HUDEP-2 (cell line): Measurements from ENCODE around the gene ANKRD27.
"Not testable (repeated sequence)": the region's sequence is repeated elsewhere in the genome, so short reads cannot be mapped to it uniquely, and the experiment has no call there.

Experiments
- DNase-seq, 76 experiments: peaks; one replicate each; lab custom pipeline; 2025; ENCODE audit not compliant: unreplicated experiment in 76 of 76; lab: John Stamatoyannopoulos, UW

Gene ANKRD27

DNA sequence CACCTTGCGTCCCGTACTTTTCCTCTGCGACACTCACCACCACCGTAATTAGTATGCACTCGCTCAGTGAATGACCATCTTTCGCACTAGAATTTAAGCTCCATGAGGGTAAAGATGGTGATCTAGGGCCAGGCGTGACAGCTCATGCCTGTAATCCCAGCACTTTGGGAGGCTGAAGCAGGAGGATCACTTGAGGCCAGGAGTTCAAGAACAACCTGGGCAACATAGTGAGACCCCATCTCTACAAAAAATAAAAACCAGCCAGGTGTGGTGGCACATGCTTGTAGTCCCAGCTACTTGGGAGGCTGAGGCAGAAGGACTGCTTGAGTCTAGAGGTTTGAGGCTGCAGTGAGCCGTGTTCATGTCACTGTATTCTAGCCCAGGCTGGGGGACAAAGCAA, 18.6 kb downstream of the ANKRD27 start:
- DNase-seq, result not testable (repeated sequence)

DNA sequence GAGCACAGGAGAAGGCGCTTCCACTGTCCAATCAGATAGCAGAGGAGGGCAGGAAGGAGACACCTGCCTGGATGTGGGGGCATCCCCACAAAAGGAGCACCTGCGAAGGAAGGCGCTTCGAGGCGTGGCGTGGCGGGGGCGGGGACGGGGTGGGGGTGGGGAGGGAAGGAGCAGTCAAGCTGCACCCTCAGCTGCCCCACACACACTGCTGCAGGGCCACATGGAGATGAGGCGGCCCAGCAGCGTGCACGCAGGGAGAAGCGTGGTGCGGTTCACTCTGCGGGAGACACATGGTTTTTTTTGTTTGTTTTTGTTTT, 21.4 kb downstream of the ANKRD27 start:
- DNase-seq, result no peak

DNA sequence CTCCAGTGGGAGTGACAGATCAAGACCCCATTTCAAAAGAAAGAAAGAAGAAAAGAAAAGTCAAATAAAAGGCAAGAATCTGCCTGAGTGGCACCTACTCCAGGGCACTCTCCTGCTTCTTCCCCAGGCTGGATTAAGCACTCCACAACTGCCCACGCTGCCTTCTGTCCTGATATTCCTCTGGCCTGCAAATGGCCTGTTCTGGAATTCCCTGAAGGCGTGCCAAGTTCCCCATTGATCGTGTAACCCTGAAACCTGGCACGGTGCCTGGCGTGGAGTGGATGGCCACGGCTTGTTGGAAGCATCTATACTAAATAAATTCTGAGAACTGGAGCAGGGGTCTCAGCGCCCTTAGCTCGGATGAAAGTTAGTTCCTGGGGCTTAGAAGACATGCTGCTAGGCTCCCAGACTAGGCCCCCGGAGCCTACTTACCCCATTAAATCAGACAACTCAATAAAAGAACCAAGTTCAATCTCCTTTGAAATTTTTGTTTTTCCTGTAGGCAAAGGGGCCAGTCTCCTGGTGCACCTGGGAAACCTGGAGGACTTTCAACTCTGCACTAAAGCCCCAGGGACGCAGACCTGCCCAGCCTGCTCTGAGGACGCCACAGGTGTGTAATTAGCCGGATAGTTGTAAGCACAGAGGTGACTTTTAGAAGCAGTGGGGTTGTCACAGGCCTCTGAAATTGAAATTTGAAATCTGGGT, 21.9 kb downstream of the ANKRD27 start:
- DNase-seq, result no peak

DNA sequence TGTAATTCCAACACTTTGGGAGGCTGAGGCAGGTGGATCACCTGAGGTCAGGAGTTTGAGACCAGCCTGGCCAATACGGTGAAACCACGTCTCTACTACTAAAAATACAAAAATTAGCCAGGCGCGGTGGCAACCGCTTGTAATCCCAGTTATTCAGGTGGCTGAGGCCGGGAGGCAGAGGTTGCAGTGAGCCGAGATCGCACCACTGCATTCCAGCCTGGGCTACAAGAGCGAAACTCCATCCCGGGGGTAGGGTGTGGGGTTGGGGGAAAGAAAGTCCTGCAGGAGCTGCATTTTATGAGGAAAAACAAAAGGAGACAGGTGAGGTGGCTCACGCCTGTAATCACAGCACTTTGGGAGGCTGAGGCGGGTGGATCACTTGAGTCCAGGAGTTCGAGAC, 22.6 kb downstream of the ANKRD27 start:
- DNase-seq, result not testable (repeated sequence)

DNA sequence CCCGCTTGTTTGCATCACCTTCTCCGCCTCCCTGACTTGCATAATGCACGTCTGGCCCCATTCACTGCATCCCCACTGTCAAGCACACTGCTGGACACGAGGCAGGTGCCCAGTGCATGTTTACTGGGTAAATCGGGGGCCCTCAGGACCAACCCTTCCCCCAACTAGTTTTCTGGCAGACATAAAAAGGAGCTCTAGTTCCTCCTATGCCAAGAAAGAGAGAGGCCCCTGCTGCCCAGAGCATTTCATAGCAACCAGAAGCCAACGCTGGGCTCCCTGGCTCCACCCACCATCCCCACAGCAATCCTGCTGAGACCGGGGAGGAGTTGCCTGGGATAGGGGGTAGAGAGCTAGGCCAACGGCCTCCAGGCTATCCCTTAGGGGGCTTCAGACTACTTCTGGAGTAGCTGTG, 23.2 kb downstream of the ANKRD27 start:
- peak in 2 of 76 experiments; percentile 22 to 24 for DNase-seq

DNA sequence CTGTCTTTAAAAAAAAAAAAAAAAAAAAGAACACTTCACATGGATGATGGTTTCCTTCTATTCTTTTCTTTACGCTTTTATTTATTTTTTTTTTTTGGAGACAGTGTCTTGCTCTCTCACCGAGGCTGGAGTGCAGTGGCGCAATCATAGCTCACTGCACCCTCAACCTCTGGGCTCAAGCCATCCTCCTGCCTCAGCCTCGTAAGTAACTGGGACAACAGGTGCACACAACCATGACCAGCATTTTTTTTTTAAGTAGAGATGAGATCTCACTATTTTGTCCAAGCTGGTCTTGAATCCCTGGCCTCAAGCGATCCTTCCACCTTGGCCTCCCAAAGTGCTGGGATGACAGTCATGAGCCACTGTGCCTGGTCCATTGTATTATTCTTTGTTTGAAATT, 24.3 kb downstream of the ANKRD27 start:
- no peak for DNase-seq

DNA sequence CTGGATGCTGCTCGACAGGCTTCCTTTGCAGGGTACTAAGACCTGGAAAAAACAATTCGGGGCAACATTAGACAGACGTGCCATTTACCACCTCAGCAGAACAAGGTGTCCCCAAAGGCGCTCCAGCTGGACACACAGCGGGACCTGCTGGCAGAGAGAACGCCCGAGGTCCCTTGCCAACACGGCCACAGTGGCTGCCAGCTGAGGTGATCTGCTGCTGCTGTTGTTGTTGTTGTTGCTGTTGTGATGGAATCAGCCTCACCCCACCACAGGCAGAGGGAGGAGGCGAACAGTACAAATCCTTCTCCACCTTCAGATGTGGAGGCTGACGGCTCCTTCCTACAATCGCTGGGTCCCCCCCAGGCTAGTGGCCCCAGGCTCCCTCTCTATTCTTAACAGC, 25.2 kb downstream of the ANKRD27 start:
- no peak for DNase-seq

DNA sequence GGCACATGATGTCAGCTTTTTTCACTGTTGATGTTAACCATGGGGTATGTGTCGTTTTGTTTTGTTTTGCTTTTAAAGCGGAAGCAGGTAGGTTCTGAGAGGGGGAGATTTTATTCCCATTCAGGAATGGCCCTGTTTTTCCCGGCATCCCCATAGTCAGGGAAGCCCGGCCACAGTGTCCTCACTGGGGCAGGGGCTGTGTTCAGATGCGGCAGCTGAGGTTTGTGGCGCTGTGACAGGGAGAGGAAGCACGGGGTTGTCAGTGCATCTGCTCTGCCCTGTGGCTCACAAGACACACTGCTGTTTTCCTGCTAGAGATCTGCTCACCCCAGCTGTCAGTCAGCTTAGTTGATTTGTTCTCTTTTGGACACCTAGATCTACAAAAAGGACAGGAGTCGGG, 27.6 kb downstream of the ANKRD27 start:
- DNase-seq, result no peak

DNA sequence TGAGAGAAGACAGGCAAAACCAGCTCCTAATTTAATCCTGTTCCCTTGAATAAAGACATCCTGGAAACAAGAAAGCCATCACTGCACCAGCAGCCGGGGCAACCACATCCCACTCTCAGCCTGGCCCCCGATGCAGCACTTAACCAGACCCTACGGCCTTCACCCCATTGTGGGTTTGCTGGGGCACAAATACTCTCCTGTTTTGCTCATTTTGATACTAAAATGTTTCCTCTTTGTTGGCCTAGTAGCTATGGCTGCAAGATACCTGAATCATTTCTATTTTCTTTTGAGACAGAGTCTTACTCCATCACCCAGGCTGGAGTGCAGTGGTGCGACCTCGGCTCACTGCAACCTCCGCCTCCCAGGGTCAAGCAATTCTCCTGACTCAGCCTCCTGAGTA, 28.4 kb downstream of the ANKRD27 start:
- DNase-seq, result no peak

DNA sequence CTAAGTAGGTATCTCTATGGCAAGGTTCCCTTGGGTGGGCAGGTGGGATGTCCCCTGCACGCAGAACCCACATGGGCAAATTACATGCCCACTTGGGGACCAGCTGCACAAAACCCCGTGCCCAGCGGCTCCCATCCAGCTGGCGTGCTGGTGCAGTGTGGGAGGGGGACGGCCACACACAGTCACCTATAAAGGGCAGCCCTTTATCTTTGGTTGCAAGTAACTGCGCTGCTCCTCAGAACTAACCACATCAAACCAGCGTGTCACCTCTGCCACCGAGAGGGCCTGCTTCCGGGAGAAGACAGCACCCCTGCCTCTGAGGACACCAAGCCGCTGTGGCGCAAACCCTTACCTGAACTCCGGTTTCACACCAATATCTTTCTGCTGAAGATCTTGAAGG, 32.2 kb downstream of the ANKRD27 start:
- DNase-seq, result no peak

DNA sequence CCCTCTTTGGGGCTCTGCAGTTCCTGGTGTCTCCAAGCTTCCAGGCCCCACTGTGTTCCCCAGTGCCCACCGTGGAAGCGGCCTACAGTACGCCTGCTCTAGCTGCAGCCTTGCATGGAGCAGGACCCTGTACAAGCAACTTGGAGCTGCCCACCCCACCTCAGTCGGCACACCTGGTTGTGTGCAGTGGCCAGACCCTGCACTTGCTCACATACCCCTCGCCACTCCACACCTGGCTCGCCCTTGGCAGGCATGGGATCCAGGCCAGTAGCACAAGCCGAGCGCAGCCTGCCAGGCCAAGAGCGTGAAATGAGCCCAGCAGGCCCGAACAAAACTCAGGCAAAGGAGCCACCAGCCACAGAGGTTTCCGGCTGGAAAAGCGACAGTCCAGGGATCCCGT, 36.4 kb downstream of the ANKRD27 start:
- DNase-seq, result no peak

DNA sequence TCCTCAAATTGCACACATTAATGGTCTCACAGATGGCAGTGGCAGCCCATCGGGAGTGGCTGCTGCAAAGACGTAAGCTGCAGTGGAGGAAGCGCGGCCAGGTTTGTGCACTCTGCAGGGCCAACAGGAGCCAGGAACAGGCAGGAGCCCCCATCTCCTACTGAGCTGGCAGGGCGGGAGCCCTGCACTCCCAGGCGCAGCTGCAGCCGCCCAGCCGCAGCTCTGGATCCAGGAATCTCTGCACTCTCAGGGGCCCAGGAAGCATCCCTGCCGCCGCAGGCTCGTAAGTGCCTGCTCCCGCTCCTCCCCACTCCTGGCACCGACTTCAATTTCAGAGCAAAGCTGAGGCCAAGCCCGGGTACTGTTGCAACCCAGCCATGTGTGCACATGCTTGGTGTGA, 37.5 kb downstream of the ANKRD27 start:
- no peak for DNase-seq

DNA sequence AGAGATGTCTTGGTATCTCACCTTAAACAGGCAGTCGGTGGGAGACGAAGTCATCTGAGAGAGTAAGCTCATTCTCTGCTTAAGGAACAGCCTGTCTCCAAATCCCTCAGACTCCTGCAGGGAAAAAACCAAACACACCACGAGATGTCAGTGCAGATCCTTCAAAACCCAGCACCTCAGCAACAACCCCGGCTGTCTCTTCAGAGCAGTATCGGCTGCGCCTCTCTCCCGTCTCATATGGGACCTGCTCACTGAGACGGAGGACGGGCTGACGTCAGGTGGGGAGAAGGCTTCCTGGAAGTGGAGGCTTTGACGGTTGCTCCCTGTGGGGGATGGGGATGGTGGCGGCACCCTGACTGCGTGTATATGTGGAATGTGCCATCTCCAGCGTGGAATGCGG, 43.6 kb downstream of the ANKRD27 start:
- no peak for DNase-seq

DNA sequence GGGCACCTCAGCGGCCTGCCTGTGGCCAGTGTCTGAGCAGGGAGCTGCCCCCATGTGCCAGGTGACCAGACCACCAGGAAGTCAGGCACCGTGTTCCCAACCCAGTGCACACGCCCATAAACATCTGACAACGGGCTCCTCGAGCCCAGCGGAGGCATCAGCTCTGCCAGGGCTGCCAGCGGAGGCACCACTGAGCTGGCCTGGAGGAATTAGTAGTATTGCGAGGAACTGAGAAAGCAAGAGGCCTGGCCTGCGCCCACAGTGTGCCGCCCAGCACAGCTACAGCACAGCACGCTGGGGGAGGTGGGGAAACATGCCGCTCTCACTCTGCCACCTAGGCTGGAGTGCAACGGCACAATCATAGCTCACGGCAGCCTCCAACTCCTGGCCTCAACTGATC, 44.6 kb downstream of the ANKRD27 start:
- peak in 39 of 76 experiments; percentile 5 to 66 (median 26) for DNase-seq

DNA sequence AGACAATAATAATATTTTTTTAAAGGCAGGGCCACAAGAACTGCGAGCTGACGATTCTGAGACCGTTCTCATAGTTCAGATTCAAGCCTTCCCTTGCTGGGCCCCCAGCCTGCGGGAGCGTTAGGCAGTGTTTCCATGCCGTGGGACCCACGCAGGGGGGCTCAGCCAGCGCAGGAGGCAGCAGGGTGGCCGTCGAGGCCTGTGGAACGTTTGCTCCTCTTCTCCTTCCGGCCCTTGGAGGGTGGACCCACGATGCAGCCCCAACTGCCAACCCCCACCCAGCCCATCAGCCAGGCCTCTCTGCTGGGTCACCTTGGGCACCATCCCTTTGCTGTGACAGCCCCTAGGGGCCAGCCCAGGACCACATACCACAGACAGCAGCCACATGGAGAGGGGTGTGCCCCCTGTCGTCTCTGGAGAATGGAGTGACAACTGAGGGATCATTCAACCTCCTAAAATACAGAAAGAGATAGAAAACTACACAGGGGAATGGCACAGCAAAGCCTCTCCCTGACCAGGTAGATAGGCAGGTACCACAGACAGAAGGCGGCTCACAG, 47.2 kb downstream of the ANKRD27 start:
- DNase-seq, result peak in 24 of 76 experiments; percentile 18 to 59 (median 40)

DNA sequence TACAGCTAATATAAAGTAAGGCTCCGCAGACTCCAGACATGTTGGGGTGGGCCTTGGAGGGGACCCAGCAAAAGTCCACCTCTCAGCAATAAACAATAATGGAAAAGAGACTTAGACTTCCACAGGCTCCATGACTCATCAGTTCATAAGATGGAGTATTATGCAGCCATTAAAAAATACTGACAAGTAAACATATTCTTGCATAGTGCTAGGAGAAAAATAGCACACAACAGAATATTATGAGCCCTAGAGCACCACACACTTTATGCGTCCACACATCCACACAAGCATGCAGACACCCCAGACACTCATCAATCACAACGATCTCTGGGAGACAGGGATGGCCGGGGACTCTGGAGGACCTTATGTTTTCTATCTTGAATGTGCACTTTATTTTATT, 48.0 kb downstream of the ANKRD27 start:
- no peak for DNase-seq

DNA sequence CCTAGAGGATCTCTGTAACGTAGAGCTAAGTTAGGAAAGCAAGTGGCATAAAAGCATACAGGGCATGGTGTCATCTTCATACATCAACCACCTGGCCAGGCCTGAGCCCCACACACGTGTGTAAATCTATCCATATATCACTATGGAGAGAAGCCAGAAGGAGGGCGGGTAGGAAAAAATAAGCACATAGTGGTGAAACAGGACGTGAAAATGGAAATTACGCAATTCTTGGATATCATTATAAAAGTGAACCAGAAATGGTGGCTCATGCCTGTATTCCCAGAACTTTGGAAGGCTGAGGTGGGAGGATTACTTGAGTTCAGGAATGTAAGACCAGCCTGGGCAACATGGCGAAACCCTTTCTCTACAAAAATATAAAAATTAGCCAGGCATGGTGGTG, 50.6 kb downstream of the ANKRD27 start:
- no peak for DNase-seq

DNA sequence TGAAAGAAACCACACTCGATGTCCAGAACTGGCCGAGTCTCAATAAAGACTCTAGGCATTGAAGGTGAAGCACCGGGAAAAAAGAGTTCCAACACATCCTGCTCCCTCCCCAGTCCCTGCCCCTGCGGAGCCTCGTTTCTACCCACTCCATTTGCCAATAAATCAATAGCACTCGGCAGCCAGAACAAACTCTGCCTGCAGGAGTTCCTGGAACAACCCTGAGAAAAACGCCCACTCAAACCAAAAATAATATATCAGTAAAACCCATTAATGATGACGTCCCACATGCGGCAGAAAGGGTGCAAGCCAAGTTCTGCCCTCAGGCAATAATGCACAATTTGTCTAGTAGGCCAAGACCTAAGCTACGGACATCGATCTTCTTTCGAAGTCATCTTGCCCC, 53.0 kb downstream of the ANKRD27 start:
- DNase-seq, result no peak

DNA sequence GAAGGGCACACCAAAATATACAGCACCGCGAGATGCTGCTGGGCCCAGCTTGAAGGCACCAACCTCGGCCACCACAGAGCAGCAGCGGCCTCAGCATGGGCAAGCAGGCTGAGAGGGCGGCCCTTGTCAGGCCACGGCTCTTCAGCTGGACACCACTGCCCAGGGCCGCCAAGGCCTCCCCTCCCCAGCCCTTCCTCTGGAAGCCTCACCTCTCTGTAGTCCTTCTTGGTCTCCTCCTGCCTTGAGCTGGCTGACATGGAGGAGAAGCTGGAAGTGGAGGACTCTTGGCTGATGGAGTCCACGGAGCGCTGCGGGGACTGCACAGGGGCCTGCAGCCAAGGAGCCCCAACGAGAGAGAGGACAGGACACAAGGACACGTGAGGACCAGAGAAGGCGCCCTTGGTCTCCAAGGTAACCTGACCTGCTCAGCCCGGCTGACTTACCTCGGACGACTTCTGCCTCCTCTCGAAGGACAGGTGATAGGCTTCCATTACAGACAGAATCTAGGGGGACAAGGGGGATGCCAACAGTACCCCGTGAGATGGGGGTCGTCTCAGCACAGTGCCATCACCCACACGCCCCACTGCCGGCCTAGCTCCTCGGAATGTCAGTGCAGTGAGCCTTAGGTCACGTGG, 55.8 kb downstream of the ANKRD27 start:
- no peak for DNase-seq

DNA sequence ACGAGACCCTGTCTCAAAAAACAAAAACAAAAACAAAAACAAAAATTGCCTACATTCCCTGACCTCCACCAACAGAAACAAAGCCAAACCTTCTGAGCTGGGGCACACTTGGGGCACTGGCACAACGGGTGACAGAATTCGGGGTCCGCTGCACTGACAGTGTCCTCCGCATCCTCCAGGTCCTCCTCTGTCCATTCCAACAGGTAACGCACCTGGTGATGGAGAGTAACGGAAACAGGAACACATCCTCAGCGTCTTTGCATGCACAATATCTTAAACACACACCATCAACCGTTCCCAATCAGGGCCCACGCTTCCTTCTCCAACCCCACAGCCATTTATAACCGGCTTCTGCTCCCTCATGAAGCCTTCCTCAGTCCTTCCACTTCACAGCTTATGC, 59.4 kb downstream of the ANKRD27 start:
- no peak for DNase-seq

DNA sequence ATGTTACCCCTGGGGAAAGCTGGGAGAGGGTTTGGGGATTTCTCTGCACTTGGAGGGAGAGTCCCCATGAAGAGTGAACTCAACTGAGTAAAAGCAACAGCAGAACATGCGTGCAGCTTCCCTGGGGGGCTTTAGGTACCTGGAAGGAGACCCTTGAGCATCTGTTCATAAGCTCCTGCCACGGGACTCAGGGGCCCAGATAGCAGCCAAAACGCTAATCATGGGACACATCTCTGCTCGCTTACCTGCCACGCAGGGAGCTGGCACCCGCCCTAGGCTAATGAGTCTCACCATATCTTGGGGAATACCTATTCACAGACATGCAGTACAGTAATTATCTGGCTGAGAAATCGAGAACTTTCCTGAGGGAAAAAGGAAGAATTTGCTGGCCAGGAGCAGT, 60.1 kb downstream of the ANKRD27 start:
- DNase-seq, result no peak

DNA sequence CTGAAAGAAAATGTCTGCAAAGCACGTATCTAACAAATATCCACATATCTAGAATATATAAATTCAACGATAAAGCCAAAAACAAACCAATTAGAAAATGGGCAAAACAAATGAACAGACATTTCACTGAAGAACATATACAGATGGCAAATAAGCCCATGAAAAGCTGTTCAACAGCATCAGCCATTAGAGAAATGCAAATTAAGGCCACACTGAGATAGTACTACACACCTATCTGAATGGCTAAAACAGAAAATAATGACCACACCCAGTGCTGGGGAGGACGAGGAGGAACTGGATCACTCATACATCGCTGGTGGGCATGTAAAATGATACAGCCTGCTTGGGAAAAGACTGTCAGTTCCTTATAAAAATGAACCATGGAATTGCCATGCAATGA, 62.0 kb downstream of the ANKRD27 start:
- no peak for DNase-seq
